Subcutaneous preadipocyte (primary cell): ENCODE data around the gene CFAP300. TPM values are rescaled to one million over a fixed set of nuclear protein-coding genes. Genes with fewer than 3 reads are reported as not detected.

ENCODE experiments used
- small RNA-seq: library from RNA; depleted of rRNA; stranded (forward); fragments of <200 nt; gene quantifications from one replicate; pipeline ENCODE3, GENCODE V24; 2012
- total RNA-seq: library from RNA; depleted of rRNA; stranded (reverse); fragments of >200 nt; gene quantifications from 2 replicates; pipeline ENCODE4 v1.2.3, GENCODE V29; 2012

CFAP300 gene
- total RNA-seq = 2.2 and 5.1 TPM in 2 replicates

DNA sequence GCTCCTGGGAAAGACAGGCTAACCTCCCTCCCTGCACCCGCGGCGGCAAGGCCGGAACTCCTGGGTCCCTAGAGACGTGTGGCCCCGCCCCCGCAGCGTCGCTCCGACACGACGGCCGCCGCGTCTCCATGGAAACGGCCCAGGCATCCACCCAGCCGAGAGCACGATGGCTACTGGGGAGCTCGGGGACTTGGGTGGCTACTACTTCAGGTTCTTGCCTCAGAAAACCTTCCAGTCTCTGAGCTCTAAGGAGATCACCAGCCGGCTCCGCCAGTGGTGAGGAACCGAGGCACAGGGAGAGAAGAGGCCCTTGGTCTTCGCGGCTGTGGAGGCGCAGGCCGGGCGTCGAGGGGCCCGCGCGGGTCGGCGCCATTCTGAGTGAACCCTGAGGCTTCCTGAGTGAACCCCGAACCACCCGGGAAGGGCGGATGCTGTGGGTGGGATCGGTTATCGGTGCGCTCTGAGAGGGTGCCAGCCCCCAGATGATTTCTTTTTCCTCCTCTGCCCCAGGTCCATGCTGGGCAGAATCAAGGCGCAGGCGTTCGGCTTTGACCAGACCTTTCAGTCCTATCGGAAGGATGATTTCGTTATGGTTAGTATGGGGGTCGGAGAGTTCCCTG lies at the start of gene CFAP300:
CFAP300 (plus strand) TSS at position 133 of the 620 bp plus-strand sequence; CDS start at position 167, 34 bp downstream.

DNA sequence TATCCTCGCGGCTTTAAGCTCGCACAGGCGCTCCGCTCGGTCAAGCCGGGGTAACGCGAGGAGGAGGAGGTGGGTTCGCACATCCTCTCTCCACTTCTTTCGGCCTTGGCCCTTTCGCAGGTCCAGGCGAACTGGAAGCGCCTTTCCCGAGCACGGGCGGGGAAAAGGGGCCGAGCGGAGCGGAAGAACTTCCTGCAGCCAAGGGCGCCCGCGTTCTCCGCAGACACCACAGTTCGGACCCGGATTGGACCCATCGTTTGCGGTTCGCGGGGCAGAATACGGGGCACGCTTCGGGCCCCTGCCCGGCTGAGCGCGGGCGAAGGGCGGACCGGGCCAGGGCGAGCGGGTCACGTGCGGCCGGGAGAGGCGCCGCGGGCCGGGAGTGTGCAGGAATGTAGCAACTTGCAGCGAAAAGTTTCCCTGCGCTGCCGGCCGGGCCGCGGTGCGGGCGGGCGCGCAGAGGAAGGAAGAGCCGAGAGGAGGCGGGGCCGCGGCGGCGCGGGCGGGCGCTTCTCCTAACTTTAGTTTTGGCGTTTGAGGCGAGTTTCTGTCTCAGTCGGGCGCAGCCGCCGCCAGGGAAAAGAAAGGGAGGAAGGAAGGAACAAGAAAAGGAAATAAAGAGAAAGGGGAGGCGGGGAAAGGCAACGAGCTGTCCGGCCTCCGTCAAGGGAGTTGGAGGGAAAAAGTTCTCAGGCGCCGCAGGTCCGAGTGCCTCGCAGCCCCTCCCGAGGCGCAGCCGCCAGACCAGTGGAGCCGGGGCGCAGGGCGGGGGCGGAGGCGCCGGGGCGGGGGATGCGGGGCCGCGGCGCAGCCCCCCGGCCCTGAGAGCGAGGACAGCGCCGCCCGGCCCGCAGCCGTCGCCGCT lies 62.9 kb downstream of the CFAP300 start, which contains the start of gene YAP1:
YAP1 (plus strand) TSS at position 552 of the 865 bp plus-strand sequence. CDS start 402 bp downstream, outside the sequence.

Small RNAs within 50 kb of the gene (small RNA-seq; reads per million reads assigned to genes)
- not detected for gene RNA5SP535

Other genes with a start within 250 kb of the CFAP300 start
- 1.6 and 1.8 TPM in 2 replicates for gene CEP126, start 132.4 kb upstream of the CFAP300 start, total RNA-seq
- gene ANGPTL5, start 130.9 kb upstream of the CFAP300 start, total RNA-seq = 0.39 and 0.73 TPM in 2 replicates
- gene YAP1, start 63.0 kb downstream of the CFAP300 start, total RNA-seq = 114 and 150 TPM in 2 replicates